ENCODE data around the gene AADACL4. TPM values are rescaled to one million over a fixed set of nuclear protein-coding genes. Genes with fewer than 3 reads are reported as not detected.

The AADACL4 gene
- polyA plus RNA-seq, 1 donor from 2014 or later: not detected

DNA sequence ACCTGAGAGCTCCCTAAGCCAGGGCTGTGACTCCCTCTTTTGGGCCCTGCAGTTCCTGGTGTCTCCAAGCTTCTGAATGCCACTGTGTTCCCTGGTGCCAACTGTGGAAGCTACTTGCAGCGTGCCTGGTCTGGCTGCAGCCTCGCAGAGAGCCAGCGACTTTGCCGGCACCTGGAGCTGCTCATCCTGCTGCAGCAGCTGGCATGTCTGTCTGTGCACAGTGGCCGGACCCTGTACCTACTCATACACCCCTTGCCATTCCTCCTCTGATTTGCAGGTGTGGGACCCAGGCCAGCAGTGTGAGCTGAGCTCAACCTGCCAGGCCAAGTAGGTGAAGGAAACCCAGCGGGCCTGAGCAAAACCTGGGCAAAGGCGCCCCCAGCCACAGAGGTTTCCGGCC lies 12.3 kb upstream of the AADACL4 start:
- Histone ChIP-seq H3K4me3 (ENCODE audit: low read length) (no peak overlapping the region), H3F3A (ENCODE audit: insufficient read depth, low read length, poor library complexity, severe bottlenecking) (no peaks in the 10 kb centered on the region), H3K9me2 (ENCODE audit: insufficient read depth, low read length) (no peaks in the 10 kb centered on the region), H3K4me2 (ENCODE audit: low read length) (no peak overlapping the region), H3K9ac (ENCODE audit: low read length) (no peak overlapping the region), H2AFZ (ENCODE audit: low read depth, low read length) (no peak overlapping the region), H4K20me1 (ENCODE audit: insufficient read depth) (no peaks in the 10 kb centered on the region), H3K27ac (ENCODE audit: low read length) (no peak overlapping the region), H3K9me3 (ENCODE audit: low read length) (no peaks in the 10 kb centered on the region), H3K27me3 (ENCODE audit: insufficient read depth, low read depth, low read length) (no peaks in the 10 kb centered on the region), H3K79me2 (replicated peaks; ENCODE audit: insufficient read depth, low read length) (no peaks in the 10 kb centered on the region), H3K36me3 (ENCODE audit: insufficient read depth, low read length) (no peaks in the 10 kb centered on the region)
- TF ChIP-seq MXI1 (conservative IDR thresholded peaks at IDR 0.05; ENCODE audit: poor library complexity, severe bottlenecking): no peak
- no peak for TF ChIP-seq POLR2AphosphoS5 (IDR thresholded peaks at IDR 0.05)
- TF ChIP-seq EZH2 (IDR thresholded peaks at IDR 0.05; ENCODE audit: borderline replicate concordance, insufficient read depth, low read length, poor library complexity, severe bottlenecking): no peak
- TF ChIP-seq SMC3 (conservative IDR thresholded peaks at IDR 0.05; ENCODE audit: poor library complexity): no peak
- TF ChIP-seq, protein P1, sequence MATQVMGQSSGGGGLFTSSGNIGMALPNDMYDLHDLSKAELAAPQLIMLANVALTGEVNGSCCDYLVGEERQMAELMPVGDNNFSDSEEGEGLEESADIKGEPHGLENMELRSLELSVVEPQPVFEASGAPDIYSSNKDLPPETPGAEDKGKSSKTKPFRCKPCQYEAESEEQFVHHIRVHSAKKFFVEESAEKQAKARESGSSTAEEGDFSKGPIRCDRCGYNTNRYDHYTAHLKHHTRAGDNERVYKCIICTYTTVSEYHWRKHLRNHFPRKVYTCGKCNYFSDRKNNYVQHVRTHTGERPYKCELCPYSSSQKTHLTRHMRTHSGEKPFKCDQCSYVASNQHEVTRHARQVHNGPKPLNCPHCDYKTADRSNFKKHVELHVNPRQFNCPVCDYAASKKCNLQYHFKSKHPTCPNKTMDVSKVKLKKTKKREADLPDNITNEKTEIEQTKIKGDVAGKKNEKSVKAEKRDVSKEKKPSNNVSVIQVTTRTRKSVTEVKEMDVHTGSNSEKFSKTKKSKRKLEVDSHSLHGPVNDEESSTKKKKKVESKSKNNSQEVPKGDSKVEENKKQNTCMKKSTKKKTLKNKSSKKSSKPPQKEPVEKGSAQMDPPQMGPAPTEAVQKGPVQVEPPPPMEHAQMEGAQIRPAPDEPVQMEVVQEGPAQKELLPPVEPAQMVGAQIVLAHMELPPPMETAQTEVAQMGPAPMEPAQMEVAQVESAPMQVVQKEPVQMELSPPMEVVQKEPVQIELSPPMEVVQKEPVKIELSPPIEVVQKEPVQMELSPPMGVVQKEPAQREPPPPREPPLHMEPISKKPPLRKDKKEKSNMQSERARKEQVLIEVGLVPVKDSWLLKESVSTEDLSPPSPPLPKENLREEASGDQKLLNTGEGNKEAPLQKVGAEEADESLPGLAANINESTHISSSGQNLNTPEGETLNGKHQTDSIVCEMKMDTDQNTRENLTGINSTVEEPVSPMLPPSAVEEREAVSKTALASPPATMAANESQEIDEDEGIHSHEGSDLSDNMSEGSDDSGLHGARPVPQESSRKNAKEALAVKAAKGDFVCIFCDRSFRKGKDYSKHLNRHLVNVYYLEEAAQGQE (IDR thresholded peaks at IDR 0.05; ENCODE audit: borderline replicate concordance): no peak
- no peak for TF ChIP-seq EP300 (conservative IDR thresholded peaks at IDR 0.05; ENCODE audit: poor library complexity, severe bottlenecking)
- TF ChIP-seq TAF1 (IDR thresholded peaks at IDR 0.05; ENCODE audit: low read depth): no peak
- TF ChIP-seq, protein P2, sequence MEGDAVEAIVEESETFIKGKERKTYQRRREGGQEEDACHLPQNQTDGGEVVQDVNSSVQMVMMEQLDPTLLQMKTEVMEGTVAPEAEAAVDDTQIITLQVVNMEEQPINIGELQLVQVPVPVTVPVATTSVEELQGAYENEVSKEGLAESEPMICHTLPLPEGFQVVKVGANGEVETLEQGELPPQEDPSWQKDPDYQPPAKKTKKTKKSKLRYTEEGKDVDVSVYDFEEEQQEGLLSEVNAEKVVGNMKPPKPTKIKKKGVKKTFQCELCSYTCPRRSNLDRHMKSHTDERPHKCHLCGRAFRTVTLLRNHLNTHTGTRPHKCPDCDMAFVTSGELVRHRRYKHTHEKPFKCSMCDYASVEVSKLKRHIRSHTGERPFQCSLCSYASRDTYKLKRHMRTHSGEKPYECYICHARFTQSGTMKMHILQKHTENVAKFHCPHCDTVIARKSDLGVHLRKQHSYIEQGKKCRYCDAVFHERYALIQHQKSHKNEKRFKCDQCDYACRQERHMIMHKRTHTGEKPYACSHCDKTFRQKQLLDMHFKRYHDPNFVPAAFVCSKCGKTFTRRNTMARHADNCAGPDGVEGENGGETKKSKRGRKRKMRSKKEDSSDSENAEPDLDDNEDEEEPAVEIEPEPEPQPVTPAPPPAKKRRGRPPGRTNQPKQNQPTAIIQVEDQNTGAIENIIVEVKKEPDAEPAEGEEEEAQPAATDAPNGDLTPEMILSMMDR (IDR thresholded peaks at IDR 0.05; ENCODE audit: poor library complexity, severe bottlenecking): no peak
- TF ChIP-seq RAD21 (conservative IDR thresholded peaks at IDR 0.05): no peak

DNA sequence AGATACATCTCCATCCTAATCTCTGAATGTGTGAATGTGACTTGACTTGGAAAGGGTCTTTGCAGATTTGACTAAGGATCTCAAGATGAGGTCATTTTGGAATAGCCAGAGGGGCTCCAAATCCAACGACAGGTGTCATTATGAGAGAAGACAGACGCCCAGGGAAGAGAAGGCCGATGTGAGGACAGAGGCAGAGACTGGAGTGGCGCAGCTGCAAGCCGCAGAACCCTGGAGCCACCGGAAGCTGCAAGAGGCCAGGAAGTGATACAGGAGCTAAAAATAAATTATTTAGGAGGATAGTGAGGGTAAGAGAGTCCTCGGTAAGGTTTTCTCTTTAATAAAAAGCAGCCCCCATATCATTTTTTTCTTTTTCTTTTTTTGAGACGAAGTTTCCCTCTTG lies 9.7 kb upstream of the AADACL4 start:
- no peak overlapping the region for H3K4me3 ChIP-seq (ENCODE audit: low read length)
- no peaks in the 10 kb centered on the region for H3K36me3 ChIP-seq (ENCODE audit: insufficient read depth, low read length)
- no peaks in the 10 kb centered on the region for H3K27me3 ChIP-seq (ENCODE audit: insufficient read depth, low read depth, low read length)
- H3F3A ChIP-seq (ENCODE audit: insufficient read depth, low read length, poor library complexity, severe bottlenecking): no peaks in the 10 kb centered on the region
- H3K4me2 ChIP-seq (ENCODE audit: low read length): no peak overlapping the region
- H3K79me2 ChIP-seq (replicated peaks; ENCODE audit: insufficient read depth, low read length): no peaks in the 10 kb centered on the region
- no peak overlapping the region for H3K9ac ChIP-seq (ENCODE audit: low read length)
- no peaks in the 10 kb centered on the region for H4K20me1 ChIP-seq (ENCODE audit: insufficient read depth)
- H3K9me2 ChIP-seq (ENCODE audit: insufficient read depth, low read length): no peaks in the 10 kb centered on the region
- H2AFZ ChIP-seq (ENCODE audit: low read depth, low read length): no peak overlapping the region
- TF ChIP-seq POLR2AphosphoS5 (IDR thresholded peaks at IDR 0.05): no peak
- TF ChIP-seq RAD21 (conservative IDR thresholded peaks at IDR 0.05): no peak
- no peak for TF ChIP-seq MXI1 (conservative IDR thresholded peaks at IDR 0.05; ENCODE audit: poor library complexity, severe bottlenecking)
- TF ChIP-seq, protein P2 (IDR thresholded peaks at IDR 0.05; ENCODE audit: poor library complexity, severe bottlenecking): no peak
- no peak for TF ChIP-seq SMC3 (conservative IDR thresholded peaks at IDR 0.05; ENCODE audit: poor library complexity)
- TF ChIP-seq TAF1 (IDR thresholded peaks at IDR 0.05; ENCODE audit: low read depth): no peak
- TF ChIP-seq, protein P1 (IDR thresholded peaks at IDR 0.05; ENCODE audit: borderline replicate concordance): no peak
- TF ChIP-seq EZH2 (IDR thresholded peaks at IDR 0.05; ENCODE audit: borderline replicate concordance, insufficient read depth, low read length, poor library complexity, severe bottlenecking): no peak
- TF ChIP-seq EP300 (conservative IDR thresholded peaks at IDR 0.05; ENCODE audit: poor library complexity, severe bottlenecking): no peak
- H3K9me3 ChIP-seq (ENCODE audit: low read length): no peaks in the 10 kb centered on the region
- no peak overlapping the region for H3K27ac ChIP-seq (ENCODE audit: low read length)
